ENCODE data around the gene GFI1B. TPM values are rescaled to one million over a fixed set of nuclear protein-coding genes. Genes with fewer than 3 reads are reported as not detected.

Gene GFI1B
- total RNA-seq, 4 donors from 2014 or later = 0.14 TPM; not detected in 3

DNA sequence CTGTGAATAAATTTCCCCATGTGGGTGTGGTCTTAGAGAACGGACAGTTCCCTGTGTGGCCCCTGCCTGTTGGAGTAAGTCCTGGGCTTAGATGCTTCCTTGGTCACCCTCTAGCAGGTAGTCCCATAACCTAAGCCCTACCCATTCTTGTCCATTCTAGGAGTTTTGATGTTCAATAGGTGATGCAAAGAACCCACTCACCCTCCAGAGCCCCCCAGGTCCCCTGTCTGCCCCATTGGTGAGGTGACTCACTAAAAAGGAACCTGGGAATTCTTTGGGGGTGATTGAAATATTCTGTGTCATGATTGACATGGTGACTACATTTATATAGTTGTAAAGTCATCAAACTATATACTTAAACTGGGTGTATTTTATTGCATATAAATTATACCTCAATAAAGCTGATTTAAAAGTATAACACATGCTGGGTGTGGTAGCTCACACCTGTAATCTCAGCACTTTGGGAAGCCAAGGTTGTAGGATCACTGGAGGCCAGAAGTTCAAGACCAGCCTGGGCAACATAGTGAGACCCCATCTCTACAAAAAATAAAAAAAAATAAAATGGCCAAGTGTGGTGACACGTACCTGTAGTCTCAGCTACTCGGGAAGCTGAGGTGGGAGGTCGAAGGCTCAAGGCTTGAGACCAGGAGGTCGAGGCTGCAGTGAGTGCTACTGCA, 31.6 kb downstream of the GFI1B start:
- intact Hi-C loops (cut with DNase I; ENCODE audit: low total_unique reads) = no loop called here
- Histone ChIP-seq H3K4me1 (no peaks in the 10 kb centered on the region), H3K9me3 (no peaks in the 10 kb centered on the region), H3K27ac (no peak overlapping the region), H3K36me3 (no peaks in the 10 kb centered on the region), H3K27me3 (no peaks in the 10 kb centered on the region), H3K4me3 (no peak overlapping the region)
- TF ChIP-seq, protein P1, sequence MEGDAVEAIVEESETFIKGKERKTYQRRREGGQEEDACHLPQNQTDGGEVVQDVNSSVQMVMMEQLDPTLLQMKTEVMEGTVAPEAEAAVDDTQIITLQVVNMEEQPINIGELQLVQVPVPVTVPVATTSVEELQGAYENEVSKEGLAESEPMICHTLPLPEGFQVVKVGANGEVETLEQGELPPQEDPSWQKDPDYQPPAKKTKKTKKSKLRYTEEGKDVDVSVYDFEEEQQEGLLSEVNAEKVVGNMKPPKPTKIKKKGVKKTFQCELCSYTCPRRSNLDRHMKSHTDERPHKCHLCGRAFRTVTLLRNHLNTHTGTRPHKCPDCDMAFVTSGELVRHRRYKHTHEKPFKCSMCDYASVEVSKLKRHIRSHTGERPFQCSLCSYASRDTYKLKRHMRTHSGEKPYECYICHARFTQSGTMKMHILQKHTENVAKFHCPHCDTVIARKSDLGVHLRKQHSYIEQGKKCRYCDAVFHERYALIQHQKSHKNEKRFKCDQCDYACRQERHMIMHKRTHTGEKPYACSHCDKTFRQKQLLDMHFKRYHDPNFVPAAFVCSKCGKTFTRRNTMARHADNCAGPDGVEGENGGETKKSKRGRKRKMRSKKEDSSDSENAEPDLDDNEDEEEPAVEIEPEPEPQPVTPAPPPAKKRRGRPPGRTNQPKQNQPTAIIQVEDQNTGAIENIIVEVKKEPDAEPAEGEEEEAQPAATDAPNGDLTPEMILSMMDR (IDR thresholded peaks at IDR 0.05) = no peak
- TF ChIP-seq POLR2A (IDR thresholded peaks at IDR 0.05) = no peak
- no peak for DNase-seq

DNA sequence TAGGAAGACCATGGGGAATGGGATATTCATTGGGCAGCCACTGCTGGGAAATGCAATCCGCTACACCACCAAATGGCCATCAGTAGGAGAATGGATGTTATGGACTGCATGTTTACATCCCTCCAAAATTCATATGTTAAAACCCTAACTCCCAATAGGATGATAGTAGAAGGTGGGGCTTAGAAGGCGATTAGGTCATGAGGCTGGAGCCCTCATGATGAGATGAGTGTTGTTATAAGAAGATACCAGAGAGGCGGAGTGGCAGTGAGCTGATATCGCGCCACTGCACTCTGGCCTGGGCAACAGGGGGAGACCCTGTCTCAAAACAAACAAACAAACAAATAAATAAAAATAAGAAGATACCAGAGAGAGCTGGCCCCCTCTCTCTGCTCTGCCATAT, 36.2 kb downstream of the GFI1B start:
- no peak overlapping the region for H3K27ac ChIP-seq
- intact Hi-C loops (cut with DNase I; ENCODE audit: low total_unique reads) = no loop called here

DNA sequence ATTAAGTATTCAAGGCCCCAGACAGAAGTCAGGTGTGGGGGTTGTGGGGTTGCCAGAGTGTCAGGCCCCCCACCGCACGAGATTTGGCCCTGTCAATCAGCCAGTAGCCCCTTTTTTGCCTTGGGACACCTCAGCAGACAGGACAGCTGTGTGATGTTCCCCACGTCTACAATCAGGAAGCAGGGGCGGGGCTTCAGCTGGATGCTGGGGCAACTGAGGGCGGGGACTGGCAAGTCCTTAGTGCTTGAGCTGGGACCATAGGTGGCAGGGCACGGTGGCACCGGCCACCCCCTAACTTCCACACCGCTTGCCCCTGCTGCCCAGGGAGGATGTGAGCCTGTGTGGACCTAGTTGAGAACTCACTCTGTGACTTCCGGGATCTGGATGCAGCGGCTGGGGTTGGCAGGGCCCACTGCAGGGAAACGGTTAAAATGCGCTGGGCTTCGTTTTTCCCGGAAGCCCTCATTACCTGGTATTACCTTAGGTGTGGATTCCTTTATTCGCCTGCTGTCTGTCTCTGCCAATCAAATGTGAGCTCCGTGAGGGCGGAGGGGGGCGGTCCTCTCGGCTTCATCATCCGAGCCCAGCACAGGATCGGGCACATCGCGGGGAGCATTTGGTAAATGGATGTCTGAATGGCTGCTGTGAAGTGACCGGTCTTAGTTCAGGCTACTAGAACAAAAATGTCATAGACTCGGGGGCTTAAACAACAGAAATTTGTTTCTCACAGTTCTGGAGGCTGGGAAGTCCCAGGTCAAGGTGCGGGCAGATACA, 44.8 kb downstream of the GFI1B start:
- Histone ChIP-seq H3K9me3 (no peaks in the 10 kb centered on the region), H3K27ac (no peak overlapping the region), H3K4me3 (no peak overlapping the region), H3K36me3 (no peaks in the 10 kb centered on the region), H3K4me1 (no peaks in the 10 kb centered on the region), H3K27me3 (no peaks in the 10 kb centered on the region)
- intact Hi-C loops (cut with DNase I; ENCODE audit: low total_unique reads) = loop anchor here (10.0 kb wide), 1 partner anchor 121 kb away; no protein-coding TSS in a partner anchor
- no peak for DNase-seq
- TF ChIP-seq, protein P1 (IDR thresholded peaks at IDR 0.05) = no peak
- no peak for TF ChIP-seq POLR2A (IDR thresholded peaks at IDR 0.05)

More for the DNA sequence above, 36.2 kb downstream of the GFI1B start:
- H3K27me3 ChIP-seq = no peaks in the 10 kb centered on the region
- TF ChIP-seq, protein P1 (IDR thresholded peaks at IDR 0.05) = no peak
- H3K9me3 ChIP-seq = no peaks in the 10 kb centered on the region
- no peaks in the 10 kb centered on the region for H3K36me3 ChIP-seq
- no peak for DNase-seq
- H3K4me1 ChIP-seq = no peaks in the 10 kb centered on the region
- no peak overlapping the region for H3K4me3 ChIP-seq

DNA sequence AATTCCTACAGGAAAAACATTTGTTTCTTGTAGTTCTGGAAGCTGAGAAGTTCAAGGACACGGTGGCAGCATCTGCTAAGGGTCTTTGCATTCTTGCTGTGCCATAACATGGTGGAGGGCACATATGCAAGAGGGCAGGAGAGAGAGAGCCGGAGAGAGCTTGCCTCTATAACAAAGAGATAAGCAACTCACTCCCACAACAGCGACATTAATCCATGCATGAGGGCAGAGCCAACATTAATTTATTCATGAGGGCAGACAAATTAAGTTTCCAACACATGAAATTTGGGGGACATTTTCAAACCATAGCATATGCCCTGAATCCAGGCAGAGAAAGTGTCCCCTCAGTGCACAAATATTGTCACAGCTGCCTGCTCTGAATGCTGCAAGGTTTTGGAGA, 47.9 kb downstream of the GFI1B start:
- no peak for DNase-seq
- Histone ChIP-seq H3K9me3 (no peaks in the 10 kb centered on the region), H3K36me3 (no peaks in the 10 kb centered on the region), H3K4me3 (no peak overlapping the region), H3K27me3 (no peaks in the 10 kb centered on the region), H3K27ac (no peak overlapping the region), H3K4me1 (peaks cover 0 to 7% of the 10 kb centered on the region in 2 donors)
- TF ChIP-seq, protein P1 (IDR thresholded peaks at IDR 0.05) = no peak
- TF ChIP-seq POLR2A (IDR thresholded peaks at IDR 0.05) = no peak
- intact Hi-C loops (cut with DNase I; ENCODE audit: low total_unique reads) = loop anchor here (10.0 kb wide), 1 partner anchor 118 kb away; no protein-coding TSS in a partner anchor

DNA sequence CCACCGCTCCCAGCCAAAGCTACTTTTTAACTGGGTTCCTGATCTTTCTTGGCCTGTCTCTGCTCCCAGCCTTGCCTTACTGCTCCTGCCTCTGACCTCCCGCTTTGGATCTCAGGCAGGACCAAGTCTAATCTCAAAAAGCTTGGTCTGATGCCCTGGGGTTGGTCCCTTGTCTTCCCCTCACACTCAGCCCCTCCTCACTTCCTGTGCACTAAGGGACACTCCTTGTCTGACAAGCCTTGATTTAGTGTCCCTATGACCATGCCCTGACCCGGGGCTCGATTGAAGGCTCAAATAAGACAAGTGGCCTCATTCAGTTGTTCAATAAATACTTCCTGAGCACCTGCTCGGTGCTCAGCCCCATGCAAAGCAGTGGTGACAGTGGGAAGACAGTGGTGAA, 48.6 kb downstream of the GFI1B start:
- Histone ChIP-seq H3K4me3 (no peak overlapping the region), H3K27me3 (no peaks in the 10 kb centered on the region), H3K9me3 (no peaks in the 10 kb centered on the region), H3K4me1 (peaks cover 0 to 14% of the 10 kb centered on the region in 2 donors), H3K27ac (no peak overlapping the region), H3K36me3 (no peaks in the 10 kb centered on the region)
- intact Hi-C loops (cut with DNase I; ENCODE audit: low total_unique reads) = loop anchor here (10.0 kb wide), 1 partner anchor 118 kb away; no protein-coding TSS in a partner anchor
- DNase-seq = no peak
- TF ChIP-seq, protein P1 (IDR thresholded peaks at IDR 0.05) = no peak
- TF ChIP-seq POLR2A (IDR thresholded peaks at IDR 0.05) = no peak
